ENCODE data around the gene SUN5. TPM values are rescaled to one million over a fixed set of nuclear protein-coding genes. Genes with fewer than 3 reads are reported as not detected.

The SUN5 gene
- total RNA-seq, 2 donors from 2014 or later: not detected

DNA sequence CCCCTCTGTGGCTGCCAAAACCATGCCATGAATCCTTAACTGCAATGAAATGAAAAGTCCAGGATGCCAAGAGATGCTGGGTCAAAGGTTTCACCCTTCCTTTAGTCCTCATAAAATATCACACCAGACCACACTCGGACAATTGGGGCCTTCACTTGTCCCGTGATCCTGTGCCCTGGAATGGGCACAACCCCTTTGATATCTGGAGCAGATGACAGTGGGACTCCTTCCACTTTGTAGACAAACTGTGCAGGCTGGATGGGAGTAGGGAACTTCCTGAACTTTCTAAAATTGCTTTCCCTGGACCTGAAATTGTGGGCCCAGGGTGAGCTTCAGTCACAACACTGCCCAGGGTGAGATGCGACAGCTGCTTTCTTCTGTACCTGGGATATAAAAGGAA is 17.6 kb upstream of the SUN5 start:
- Mint-ChIP-seq H3K4me1 (peaks cover 2% of the 10 kb centered on the region), H3K27ac (no peak overlapping the region), H3K9me3 (no peaks in the 10 kb centered on the region), H3K36me3 (ENCODE audit: low read depth) (no peaks in the 10 kb centered on the region), H3K4me3 (no peak overlapping the region), H3K27me3 (ENCODE audit: insufficient read depth) (peaks cover 6% of the 10 kb centered on the region)
- Histone ChIP-seq H3K9ac (ENCODE audit: extremely low read depth, low read length, poor library complexity, severe bottlenecking) (no peak overlapping the region), H3K4me3 (ENCODE audit: low read length) (no peak overlapping the region), H3K27me3 (ENCODE audit: control insufficient read depth, insufficient read depth, low read length, poor library complexity, severe bottlenecking) (no peaks in the 10 kb centered on the region), H3K4me1 (ENCODE audit: control insufficient read depth, insufficient read depth, low read length) (no peaks in the 10 kb centered on the region), H3K9me3 (ENCODE audit: control insufficient read depth, low read length) (no peaks in the 10 kb centered on the region), H3K27ac (ENCODE audit: low read depth, low read length) (no peak overlapping the region), H3K36me3 (ENCODE audit: control insufficient read depth, insufficient read depth, low read length) (no peaks in the 10 kb centered on the region)
- TF ChIP-seq, protein P1, sequence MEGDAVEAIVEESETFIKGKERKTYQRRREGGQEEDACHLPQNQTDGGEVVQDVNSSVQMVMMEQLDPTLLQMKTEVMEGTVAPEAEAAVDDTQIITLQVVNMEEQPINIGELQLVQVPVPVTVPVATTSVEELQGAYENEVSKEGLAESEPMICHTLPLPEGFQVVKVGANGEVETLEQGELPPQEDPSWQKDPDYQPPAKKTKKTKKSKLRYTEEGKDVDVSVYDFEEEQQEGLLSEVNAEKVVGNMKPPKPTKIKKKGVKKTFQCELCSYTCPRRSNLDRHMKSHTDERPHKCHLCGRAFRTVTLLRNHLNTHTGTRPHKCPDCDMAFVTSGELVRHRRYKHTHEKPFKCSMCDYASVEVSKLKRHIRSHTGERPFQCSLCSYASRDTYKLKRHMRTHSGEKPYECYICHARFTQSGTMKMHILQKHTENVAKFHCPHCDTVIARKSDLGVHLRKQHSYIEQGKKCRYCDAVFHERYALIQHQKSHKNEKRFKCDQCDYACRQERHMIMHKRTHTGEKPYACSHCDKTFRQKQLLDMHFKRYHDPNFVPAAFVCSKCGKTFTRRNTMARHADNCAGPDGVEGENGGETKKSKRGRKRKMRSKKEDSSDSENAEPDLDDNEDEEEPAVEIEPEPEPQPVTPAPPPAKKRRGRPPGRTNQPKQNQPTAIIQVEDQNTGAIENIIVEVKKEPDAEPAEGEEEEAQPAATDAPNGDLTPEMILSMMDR (conservative IDR thresholded peaks at IDR 0.05): no peak
- DNase-seq: no peak
- 93% methylated on average over 3 of the region's 3 CpGs; no CpG with 5 or more reads in 1 of the 2 experiments for WGBS, 2 experiments (ENCODE audit: insufficient coverage in 1 of 2, insufficient read length in 1 of 2)

DNA sequence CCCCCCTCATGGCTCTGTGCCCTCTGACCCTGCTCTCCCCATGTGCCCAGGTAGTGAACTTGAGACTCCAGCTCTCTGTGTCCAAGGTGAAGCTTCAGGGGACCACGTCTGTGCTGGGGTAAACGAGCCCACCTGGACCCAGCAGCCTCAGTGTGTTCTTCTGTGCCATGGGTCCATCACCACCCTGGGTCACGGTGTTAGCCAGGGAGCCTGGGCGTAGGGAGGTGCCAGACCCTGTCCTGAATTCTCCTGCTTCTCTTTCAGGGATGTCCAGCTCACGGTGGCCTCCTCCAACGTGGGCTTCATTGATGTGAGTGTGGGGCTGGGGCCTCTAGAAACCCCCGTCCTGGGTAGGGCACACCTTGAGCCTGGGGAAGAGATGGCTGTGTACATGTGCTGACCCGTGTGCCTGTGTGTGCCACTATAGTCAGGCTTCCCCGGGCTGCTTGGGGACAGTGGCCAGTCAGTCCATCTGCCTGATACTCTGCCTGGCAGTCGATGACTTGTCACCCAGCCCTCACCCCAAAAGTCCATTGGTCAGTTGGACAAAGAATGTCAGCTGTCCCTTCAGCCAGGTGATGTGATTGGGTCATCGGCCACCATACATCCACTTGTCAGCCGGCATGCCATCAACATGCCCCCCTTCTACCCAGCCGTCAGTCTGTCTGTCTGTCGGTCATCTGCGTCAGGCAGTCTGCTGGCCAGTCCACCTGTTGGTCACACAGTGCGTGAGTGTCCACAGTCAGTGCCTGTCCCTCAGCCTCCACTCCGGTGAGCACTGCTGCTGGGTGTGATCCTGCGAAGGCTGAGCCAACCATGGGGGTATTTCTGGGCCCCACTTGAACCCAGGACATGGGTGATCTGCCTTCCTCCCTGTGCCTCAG is 16.3 kb upstream of the SUN5 start:
- Histone ChIP-seq H3K4me1 (ENCODE audit: control insufficient read depth, insufficient read depth, low read length) (no peaks in the 10 kb centered on the region), H3K9ac (ENCODE audit: extremely low read depth, low read length, poor library complexity, severe bottlenecking) (no peak overlapping the region), H3K9me3 (ENCODE audit: control insufficient read depth, low read length) (no peaks in the 10 kb centered on the region), H3K27me3 (ENCODE audit: control insufficient read depth, insufficient read depth, low read length, poor library complexity, severe bottlenecking) (no peaks in the 10 kb centered on the region), H3K27ac (ENCODE audit: low read depth, low read length) (no peak overlapping the region), H3K36me3 (ENCODE audit: control insufficient read depth, insufficient read depth, low read length) (no peaks in the 10 kb centered on the region), H3K4me3 (ENCODE audit: low read length) (no peak overlapping the region)
- Mint-ChIP-seq H3K4me1 (peaks cover 2% of the 10 kb centered on the region), H3K4me3 (no peak overlapping the region), H3K27me3 (ENCODE audit: insufficient read depth) (peaks cover 16% of the 10 kb centered on the region), H3K27ac (no peak overlapping the region), H3K9me3 (no peaks in the 10 kb centered on the region), H3K36me3 (ENCODE audit: low read depth) (no peaks in the 10 kb centered on the region)
- 93 to 94% methylated on average over 17 to 18 of the region's 18 CpGs for WGBS, 2 experiments (ENCODE audit: insufficient coverage in 1 of 2, insufficient read length in 1 of 2)
- no peak for DNase-seq
- TF ChIP-seq, protein P1 (conservative IDR thresholded peaks at IDR 0.05): no peak

DNA sequence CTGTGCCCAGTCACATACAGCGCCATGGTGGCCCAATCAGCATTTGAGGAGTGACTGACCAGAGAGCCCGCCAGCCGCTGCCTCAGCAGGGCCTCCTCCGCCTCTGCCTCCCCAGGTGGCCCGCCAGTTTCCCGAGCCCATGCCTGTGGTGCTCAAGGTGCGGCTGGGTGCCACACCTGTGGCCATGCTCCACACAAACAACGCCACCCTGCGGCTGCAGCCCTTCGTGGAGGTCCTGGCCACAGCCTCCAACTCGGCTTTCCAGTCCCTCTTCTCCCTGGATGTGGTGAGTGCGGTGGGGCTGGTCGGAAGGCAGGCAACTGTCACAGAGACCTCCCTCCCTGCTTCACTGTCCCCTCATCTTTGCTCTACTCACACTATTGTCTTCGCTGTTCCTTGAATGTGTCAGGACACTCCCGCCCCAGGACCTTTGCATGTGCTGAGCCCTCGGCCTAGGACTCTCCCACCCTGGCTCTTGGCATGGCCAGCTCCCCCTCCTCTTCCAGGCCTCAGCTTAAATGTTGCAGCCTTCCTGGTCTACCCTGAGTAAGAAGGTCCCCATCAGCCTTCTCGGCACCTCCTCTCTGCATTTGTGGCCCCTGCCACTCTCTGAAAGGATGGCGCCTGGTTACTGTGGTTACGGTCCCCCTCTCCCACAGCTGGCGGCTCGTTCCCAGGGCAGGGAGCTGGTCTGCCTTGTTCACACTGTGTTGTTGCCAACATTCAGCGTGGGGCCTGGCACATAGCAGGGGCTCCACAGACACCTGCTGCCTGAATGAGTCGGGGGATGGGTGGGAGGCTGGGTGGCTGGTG is 15.4 kb upstream of the SUN5 start:
- Mint-ChIP-seq H3K4me1 (peaks cover 8% of the 10 kb centered on the region), H3K36me3 (ENCODE audit: low read depth) (no peaks in the 10 kb centered on the region)

More for the DNA sequence above, 15.4 kb upstream of the SUN5 start:
- 93 to 97% methylated on average over 13 to 23 of the region's 23 CpGs for WGBS, 2 experiments (ENCODE audit: insufficient coverage in 1 of 2, insufficient read length in 1 of 2)
- Mint-ChIP-seq H3K4me3 (no peak overlapping the region), H3K27ac (no peak overlapping the region), H3K9me3 (no peaks in the 10 kb centered on the region), H3K27me3 (ENCODE audit: insufficient read depth) (peaks cover 25% of the 10 kb centered on the region)
- DNase-seq: no peak
- Histone ChIP-seq H3K27me3 (ENCODE audit: control insufficient read depth, insufficient read depth, low read length, poor library complexity, severe bottlenecking) (no peaks in the 10 kb centered on the region), H3K9me3 (ENCODE audit: control insufficient read depth, low read length) (no peaks in the 10 kb centered on the region), H3K9ac (ENCODE audit: extremely low read depth, low read length, poor library complexity, severe bottlenecking) (no peak overlapping the region), H3K4me3 (ENCODE audit: low read length) (no peak overlapping the region), H3K27ac (ENCODE audit: low read depth, low read length) (no peak overlapping the region), H3K4me1 (ENCODE audit: control insufficient read depth, insufficient read depth, low read length) (no peaks in the 10 kb centered on the region), H3K36me3 (ENCODE audit: control insufficient read depth, insufficient read depth, low read length) (no peaks in the 10 kb centered on the region)
- TF ChIP-seq, protein P1 (conservative IDR thresholded peaks at IDR 0.05): no peak
